Right cardiac atrium (tissue), 5 donors: Measurements from ENCODE around the gene CTDSP1. TPM values are rescaled to one million over a fixed set of nuclear protein-coding genes. Genes with fewer than 3 reads are reported as not detected.

Experiments used
- ATAC-seq, 2 donors: fragments of 200-7000 bp; cut with Tn5 transposase; one replicate each; pipeline versions ENCODE4 v1.8.0 to v1.9.1; 2020; ENCODE audit warnings: moderate library complexity in 2 of 2, mild to moderate bottlenecking in 1 of 2
- DNase-seq, 3 donors: peaks; one replicate each; pipeline ENCODE4 v3.0.0-alpha.2; 2020
- H3K27ac ChIP-seq: one replicate; pipeline ENCODE4 v1.5.1; 2013; ENCODE audit warnings: mild to moderate bottlenecking, low read length, control low read depth, moderate library complexity
- H3K27me3 ChIP-seq: one replicate; pipeline ENCODE4 v1.6.1; 2013; ENCODE audit not compliant: control insufficient read depth, insufficient read depth
- H3K4me1 ChIP-seq: one replicate; pipeline ENCODE4 v1.6.1; 2013; ENCODE audit warnings: low read length; ENCODE audit not compliant: control insufficient read depth, insufficient read depth
- H3K4me3 ChIP-seq: one replicate; pipeline ENCODE4 v1.5.1; 2013; ENCODE audit warnings: low read length, control low read depth
- H3K9me3 ChIP-seq: one replicate; pipeline ENCODE4 v1.6.1; 2013; ENCODE audit warnings: low read length; ENCODE audit not compliant: control insufficient read depth
- WGBS: extraction: QIAGEN DNeasy Blood & Tissue Kit; methylation state at CpG from one replicate; pipeline ENCODE4 v1.1.7; 2013; 5-methylcytosine and 5-hydroxymethylcytosine counted together
- intact Hi-C, 4 donors: fragments of 100-400 bp; cut with DNase I; formaldehyde crosslinking; loops; one replicate each; pipeline versions ENCODE4 v1.11.0 to v1.14.0; 2022 to 2023
- long read RNA-seq, 4 donors: library from polyadenylated mRNA; unstranded; transcript quantifications; one replicate each; pipeline ENCODE4 v2.0.0, GENCODE V29; 2020 to 2021
- polyA plus RNA-seq: library from polyadenylated mRNA; stranded (reverse); fragments of 200-250 nt; gene quantifications from one replicate; pipeline ENCODE4 v1.2.3, GENCODE V29; 2013
- total RNA-seq, 4 donors: library from RNA; stranded (reverse); fragmentation: NEBNext Ultra II Directional; extraction: Animal tissue kit (Norgen Biotek cat#: 25700); gene quantifications; one replicate each; pipeline ENCODE4 v1.2.1, GENCODE V29; 2021
- donor health status: healthy with polysubstance abuse.
- donor health status: DM: no; HTN: yes; CAD: no.
- donor health status: DM: no; HTN: no; CAD: no.
- donor health status: DM: no; HTN: yes; CAD: no; lungs with severe emphysema.
- donor health status: DM: yes; HTN: yes; CAD: no.

The CTDSP1 gene
- total RNA-seq (100 to 1,000 TPM in 3 of 4 donors, 10 to 100 TPM in 1; 99.9 to 118 (median 116) TPM), polyA plus RNA-seq (85.9 TPM)
- long read RNA-seq, donor 1, transcript CTDSP1-201 (7 exons, 2,638 nt) = major isoform, 5 of 78 reads
- long read RNA-seq, donor 1, partial matches to known transcripts = 16 of 78 reads
- long read RNA-seq, donor 1, other reads (novel, unspliced or antisense) = 53 of 78 reads
- long read RNA-seq, donor 2, partial matches to known transcripts = 4 of 22 reads
- long read RNA-seq, donor 2, other reads (novel, unspliced or antisense) = 16 of 22 reads
- long read RNA-seq, donor 3, partial matches to known transcripts = 26 of 85 reads
- long read RNA-seq, donor 3, other reads (novel, unspliced or antisense) = 54 of 85 reads
- long read RNA-seq, donor 4, partial matches to known transcripts = 4 of 34 reads
- long read RNA-seq, donor 4, other reads (novel, unspliced or antisense) = 28 of 34 reads

DNA sequence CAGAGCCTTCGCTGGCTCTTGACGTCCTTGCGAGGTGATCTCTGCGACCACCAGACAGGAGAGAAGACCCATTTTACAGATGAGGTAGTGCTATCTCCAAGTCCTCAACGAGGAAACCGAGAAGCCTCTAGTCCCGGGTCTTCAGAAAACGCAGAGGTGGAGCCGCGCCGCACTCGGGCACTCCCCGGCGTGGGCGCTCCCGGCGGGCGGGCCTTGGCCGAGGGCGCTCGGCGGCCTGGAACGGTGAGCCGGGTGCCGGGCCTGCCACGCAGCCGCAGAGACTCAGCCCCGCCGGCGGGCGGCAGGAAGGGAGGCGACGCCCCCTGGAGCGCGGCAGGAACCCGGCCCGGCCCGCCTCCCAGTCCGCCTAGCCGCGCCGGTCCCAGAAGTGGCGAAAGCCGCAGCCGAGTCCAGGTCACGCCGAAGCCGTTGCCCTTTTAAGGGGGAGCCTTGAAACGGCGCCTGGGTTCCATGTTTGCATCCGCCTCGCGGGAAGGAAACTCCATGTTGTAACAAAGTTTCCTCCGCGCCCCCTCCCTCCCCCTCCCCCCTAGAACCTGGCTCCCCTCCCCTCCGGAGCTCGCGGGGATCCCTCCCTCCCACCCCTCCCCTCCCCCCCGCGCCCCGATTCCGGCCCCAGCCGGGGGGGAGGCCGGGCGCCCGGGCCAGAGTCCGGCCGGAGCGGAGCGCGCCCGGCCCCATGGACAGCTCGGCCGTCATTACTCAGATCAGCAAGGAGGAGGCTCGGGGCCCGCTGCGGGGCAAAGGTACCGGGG, at the start of gene CTDSP1:
CTDSP1 (plus strand) TSS at position 478 of the 776 bp plus-strand sequence; CDS start at position 701, 223 bp downstream.
- peaks cover 3% of the 10 kb centered on the region for H3K4me1 ChIP-seq
- H3K27me3 ChIP-seq = no peaks in the 10 kb centered on the region
- peak within 1 kb of the TSS; percentile 99 for H3K27ac ChIP-seq
- intact Hi-C loops = loop anchor here (5.0 to 10.0 kb wide), 2 partner anchors 105 to 107 kb away; partner anchors contain the start of gene TMBIM1 (in 4 of the 4)
- peak; percentile 65 to 71 for ATAC-seq
- DNase-seq = peak; percentile 98 to 99 (median 99)
- no peaks in the 10 kb centered on the region for H3K9me3 ChIP-seq
- WGBS = under 1% methylated on average over 76 of the region's 78 CpGs
- peak within 1 kb of the TSS; percentile 92 for H3K4me3 ChIP-seq

GRCh38 chr2:218354045-218354444, 45.6 kb upstream of the CTDSP1 start:
- intact Hi-C loops = no loop called here

DNA sequence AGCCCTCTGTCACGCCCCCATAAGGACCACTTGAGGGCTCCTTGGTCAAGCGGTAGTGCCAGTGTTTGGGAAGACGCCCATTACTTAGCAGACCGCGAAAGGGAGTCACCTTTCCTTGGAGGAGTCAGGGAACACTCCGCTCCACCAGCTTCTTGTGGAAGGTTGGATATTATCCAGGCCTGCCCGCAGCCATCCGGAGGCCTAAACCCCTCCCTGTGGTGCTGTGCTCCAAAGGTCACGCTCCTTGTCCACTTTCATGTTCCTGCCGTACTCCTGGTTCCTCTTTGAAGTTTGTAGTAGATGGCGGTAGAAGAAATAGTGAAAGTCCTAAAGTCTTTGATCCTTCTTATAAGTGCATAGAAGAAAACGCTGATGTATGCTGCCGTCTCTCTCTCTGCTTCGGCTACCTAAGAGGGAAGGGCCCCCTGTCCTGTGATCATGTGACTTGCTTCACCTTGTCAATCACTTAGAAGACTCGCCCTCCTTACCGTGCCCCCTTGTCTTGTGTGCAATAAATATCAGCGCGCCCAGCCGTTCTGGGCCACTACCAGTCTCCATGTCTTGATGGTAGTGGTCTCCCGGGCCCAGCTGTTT, 44.7 kb upstream of the CTDSP1 start:
- intact Hi-C loops = loop anchor here in 3 of 4 donors (5.0 kb wide), 2 partner anchors 48 to 53 kb away; no protein-coding TSS in a partner anchor
- ATAC-seq = no peak
- 80% methylated on average over 20 of the region's 20 CpGs for WGBS

More at GRCh38 chr2:218354045-218354444, 45.6 kb upstream of the CTDSP1 start:
- WGBS = 85% methylated on average over 14 of the region's 14 CpGs
- Histone ChIP-seq H3K4me3 (no peak overlapping the region), H3K27ac (no peak overlapping the region), H3K27me3 (no peaks in the 10 kb centered on the region), H3K9me3 (no peaks in the 10 kb centered on the region), H3K4me1 (no peaks in the 10 kb centered on the region)
- ATAC-seq (no peak), DNase-seq (no peak)

GRCh38 chr2:218357236-218358177, 42.2 kb upstream of the CTDSP1 start:
- 54% methylated on average over 17 of the region's 17 CpGs for WGBS
- ATAC-seq (peak; percentile 18 to 34), DNase-seq (no peak)
- no peaks in the 10 kb centered on the region for H3K27me3 ChIP-seq
- no peaks in the 10 kb centered on the region for H3K9me3 ChIP-seq
- H3K27ac ChIP-seq = no peak overlapping the region
- H3K4me1 ChIP-seq = no peaks in the 10 kb centered on the region
- no peak overlapping the region for H3K4me3 ChIP-seq
- intact Hi-C loops = loop anchor here (2.0 to 5.0 kb wide), 3 partner anchors 50 to 57 kb away; no protein-coding TSS in a partner anchor

More for the DNA sequence above, 44.7 kb upstream of the CTDSP1 start:
- H3K27ac ChIP-seq = no peak overlapping the region
- H3K4me3 ChIP-seq = no peak overlapping the region
- no peaks in the 10 kb centered on the region for H3K27me3 ChIP-seq
- no peaks in the 10 kb centered on the region for H3K9me3 ChIP-seq
- H3K4me1 ChIP-seq = no peaks in the 10 kb centered on the region
- DNase-seq = no peak

- no peak overlapping the region for H3K4me3 ChIP-seq
- intact Hi-C loops = no loop called here
- H3K27ac ChIP-seq = no peak overlapping the region
- H3K27me3 ChIP-seq = no peaks in the 10 kb centered on the region
- WGBS = 80% methylated on average over 4 of the region's 4 CpGs
- peak; percentile 20 to 31 for ATAC-seq
- no peaks in the 10 kb centered on the region for H3K4me1 ChIP-seq
- DNase-seq = peak in 1 of 3 donors; percentile 50
- no peaks in the 10 kb centered on the region for H3K9me3 ChIP-seq
Observed at GRCh38 chr2:218360453-218360852, 39.2 kb upstream of the CTDSP1 start.

DNA sequence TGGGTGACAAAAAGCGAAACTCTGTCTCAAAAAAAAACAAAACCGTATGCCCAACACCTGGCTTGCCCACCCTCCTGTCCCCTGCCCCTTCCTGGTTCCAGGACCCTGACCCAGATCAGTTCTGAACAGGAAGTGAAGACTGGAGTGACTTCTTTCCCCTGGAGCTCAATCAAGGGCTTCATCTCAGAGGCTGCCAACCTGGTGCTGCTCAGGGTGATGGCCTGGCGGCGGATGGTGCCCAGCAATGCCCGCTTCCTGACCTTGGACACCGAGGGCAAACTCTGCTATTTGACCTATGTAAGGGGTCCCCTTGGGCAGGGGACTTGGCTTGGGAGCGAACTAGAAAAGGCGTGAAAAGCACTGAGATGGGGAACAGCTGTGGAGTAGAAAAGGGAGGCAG, 37.1 kb upstream of the CTDSP1 start:
- 88% methylated on average over 8 of the region's 8 CpGs for WGBS
- no peaks in the 10 kb centered on the region for H3K27me3 ChIP-seq
- ATAC-seq (no peak), DNase-seq (peak in 1 of 3 donors; percentile 27)
- no peak overlapping the region for H3K27ac ChIP-seq
- intact Hi-C loops = no loop called here
- H3K4me1 ChIP-seq = no peaks in the 10 kb centered on the region
- H3K4me3 ChIP-seq = no peak overlapping the region
- no peaks in the 10 kb centered on the region for H3K9me3 ChIP-seq

DNA sequence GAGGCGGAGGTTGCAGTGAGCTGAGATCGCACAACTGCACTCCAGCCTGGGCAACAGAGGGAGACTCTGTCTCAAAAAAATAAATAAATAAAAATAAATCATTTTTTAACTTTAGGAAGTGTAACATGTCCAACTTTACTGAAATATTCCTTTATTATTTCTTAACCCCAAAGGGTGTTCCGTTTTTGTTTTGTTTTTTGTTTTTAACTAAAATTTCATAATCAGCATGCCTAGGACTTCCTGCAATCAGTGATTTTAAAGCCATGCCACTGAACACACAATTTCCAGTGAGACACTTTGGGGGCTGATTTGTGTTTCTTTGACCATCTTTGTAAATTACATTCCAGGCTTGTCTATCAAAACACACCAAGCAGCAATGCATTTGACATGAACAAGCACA, 35.9 kb upstream of the CTDSP1 start:
- DNase-seq (no peak), ATAC-seq (no peak)
- H3K4me1 ChIP-seq = no peaks in the 10 kb centered on the region
- no peaks in the 10 kb centered on the region for H3K27me3 ChIP-seq
- H3K27ac ChIP-seq = no peak overlapping the region
- 77% methylated on average over 3 of the region's 3 CpGs for WGBS
- no peaks in the 10 kb centered on the region for H3K9me3 ChIP-seq
- H3K4me3 ChIP-seq = no peak overlapping the region
- intact Hi-C loops = no loop called here

- intact Hi-C loops = no loop called here
- H3K27ac ChIP-seq = no peak overlapping the region
- H3K4me3 ChIP-seq = no peak overlapping the region
- 78% methylated on average over 6 of the region's 6 CpGs for WGBS
- H3K27me3 ChIP-seq = no peaks in the 10 kb centered on the region
- H3K9me3 ChIP-seq = no peaks in the 10 kb centered on the region
- ATAC-seq (no peak), DNase-seq (peak in 1 of 3 donors; percentile 32)
- no peaks in the 10 kb centered on the region for H3K4me1 ChIP-seq
Observed at GRCh38 chr2:218364196-218364595, 35.5 kb upstream of the CTDSP1 start.

DNA sequence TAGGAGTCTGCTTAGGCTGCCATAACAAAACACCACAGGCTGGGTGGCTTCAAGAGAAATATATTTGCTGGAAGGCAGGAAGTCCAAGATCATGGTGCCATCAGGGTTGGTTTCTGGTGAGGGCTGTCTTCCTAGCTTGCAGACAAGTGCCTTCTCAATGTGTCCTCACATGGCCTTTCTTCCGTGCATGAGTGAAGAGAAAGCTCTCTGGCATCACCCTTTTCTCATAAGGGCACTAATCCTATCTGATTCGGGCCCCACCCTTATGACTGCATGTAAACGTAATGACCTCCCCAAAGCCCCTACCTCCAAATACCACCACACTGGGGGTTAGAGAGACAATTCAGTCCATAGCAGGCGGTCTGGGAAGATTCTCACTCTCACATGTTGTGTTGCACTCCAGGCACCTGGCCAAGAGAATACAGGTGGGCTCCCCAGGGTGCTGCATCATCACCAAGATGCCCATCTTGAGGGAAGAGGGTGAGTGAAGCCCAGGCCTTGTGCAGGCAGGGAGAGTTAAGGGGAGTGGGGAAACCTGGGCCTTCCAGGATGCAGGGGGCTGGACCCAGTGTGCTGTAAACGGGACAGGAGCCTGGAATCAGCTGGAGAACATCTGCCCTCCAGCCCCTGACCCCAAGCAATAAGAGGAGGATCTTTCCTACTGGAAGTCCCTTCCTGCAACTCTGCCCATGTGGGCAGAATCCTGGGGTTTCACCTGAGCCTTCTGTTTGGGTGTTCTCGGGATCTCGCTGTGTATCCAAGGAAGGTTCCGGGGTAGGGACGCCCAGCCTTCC, 32.9 kb upstream of the CTDSP1 start:
- WGBS = 89% methylated on average over 9 of the region's 9 CpGs
- Histone ChIP-seq H3K4me3 (peak overlapping the region; percentile 55), H3K27ac (peak overlapping the region; percentile 94), H3K9me3 (no peaks in the 10 kb centered on the region), H3K4me1 (no peaks in the 10 kb centered on the region), H3K27me3 (no peaks in the 10 kb centered on the region)
- no peak for ATAC-seq
- peak in 1 of 3 donors; percentile 47 for DNase-seq
- intact Hi-C loops = no loop called here
